HL-60 (cell line): ENCODE results near the gene NAV2.

ENCODE experiments used
- DNase-seq, 2 experiments: peaks; one replicate each; pipeline ENCODE4 v3.0.0-alpha.2; 2010 to 2020; ENCODE audit warnings: low read depth in 1 of 2, low spot score in 1 of 2
- H3K27ac ChIP-seq: fragments of 250-450 bp; sonication (Bioruptor Pico); replicated peaks from 2 replicates; pipeline ENCODE4 v1.5.1; 2020; ENCODE audit warnings: mild to moderate bottlenecking, moderate library complexity
- H3K27me3 ChIP-seq: fragments of 250-450 bp; sonication (Bioruptor Pico); 2 replicates; pipeline ENCODE4 v1.5.1; 2021; ENCODE audit warnings: mild to moderate bottlenecking, moderate library complexity; ENCODE audit not compliant: insufficient read depth, poor library complexity, severe bottlenecking
- H3K4me3 ChIP-seq: replicated peaks from 2 replicates; pipeline ENCODE4 v1.5.1; 2011; ENCODE audit warnings: mild to moderate bottlenecking, control low read depth, low read length; ENCODE audit not compliant: insufficient read depth
- GABPA ChIP-seq: IDR thresholded peaks from 2 replicates; pipeline ENCODE4 v1.6.1; 2012; ENCODE audit warnings: low read depth
- POLR2AphosphoS5 ChIP-seq: IDR thresholded peaks from 2 replicates; pipeline ENCODE4 v1.6.1; 2012; ENCODE audit warnings: low read depth
- SPI1 ChIP-seq: IDR thresholded peaks from 2 replicates; pipeline ENCODE4 v1.6.1; 2012; ENCODE audit warnings: low read depth, mild to moderate bottlenecking, borderline replicate concordance
- TF ChIP-seq, protein P1 (sequence below): IDR thresholded peaks from 2 replicates; pipeline ENCODE4 v1.6.1; 2012; ENCODE audit warnings: low read depth; ENCODE audit not compliant: insufficient replicate concordance
- TF ChIP-seq, protein P2 (sequence below): IDR thresholded peaks from one replicate; pipeline ENCODE4 v1.5.1; 2011; ENCODE audit warnings: low read length, control low read depth, inconsistent platforms; ENCODE audit not compliant: insufficient read depth

Gene NAV2

DNA sequence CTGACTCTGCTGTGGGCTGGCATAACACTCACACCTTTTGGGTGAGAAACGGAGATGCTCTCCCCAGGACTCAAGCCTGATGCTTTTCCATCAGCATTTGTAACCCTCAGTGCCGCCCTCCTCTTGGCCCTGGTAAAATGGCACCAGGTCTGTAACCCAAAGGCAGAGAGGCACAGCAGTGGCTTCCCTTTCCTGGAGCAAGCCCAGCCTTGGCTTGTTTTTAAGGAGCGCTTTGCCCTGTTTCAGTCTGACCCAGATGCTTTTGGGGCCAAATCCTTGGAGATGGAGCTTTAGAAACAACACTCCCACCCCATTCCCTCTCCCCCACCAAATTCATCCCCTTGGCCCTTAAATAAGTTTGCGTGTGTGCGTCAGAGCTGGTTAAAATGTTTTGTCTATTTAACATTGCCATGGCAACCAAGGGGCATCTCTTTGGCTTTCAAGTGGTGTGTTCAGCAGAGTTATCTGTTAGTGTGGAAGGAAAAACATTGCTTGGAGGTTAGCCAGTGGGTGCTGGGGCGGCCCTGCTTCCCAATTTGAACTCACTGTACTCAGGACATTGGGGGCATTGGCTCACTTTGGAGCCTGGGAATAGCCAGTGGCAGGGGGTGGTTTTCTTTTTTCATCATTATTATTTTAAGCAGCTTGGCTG lies 134.1 kb downstream of the NAV2 start:
- no peaks in the 10 kb centered on the region for H3K27me3 ChIP-seq
- no peak for TF ChIP-seq GABPA
- no peak for TF ChIP-seq SPI1
- TF ChIP-seq POLR2AphosphoS5: no peak
- TF ChIP-seq, protein P1, sequence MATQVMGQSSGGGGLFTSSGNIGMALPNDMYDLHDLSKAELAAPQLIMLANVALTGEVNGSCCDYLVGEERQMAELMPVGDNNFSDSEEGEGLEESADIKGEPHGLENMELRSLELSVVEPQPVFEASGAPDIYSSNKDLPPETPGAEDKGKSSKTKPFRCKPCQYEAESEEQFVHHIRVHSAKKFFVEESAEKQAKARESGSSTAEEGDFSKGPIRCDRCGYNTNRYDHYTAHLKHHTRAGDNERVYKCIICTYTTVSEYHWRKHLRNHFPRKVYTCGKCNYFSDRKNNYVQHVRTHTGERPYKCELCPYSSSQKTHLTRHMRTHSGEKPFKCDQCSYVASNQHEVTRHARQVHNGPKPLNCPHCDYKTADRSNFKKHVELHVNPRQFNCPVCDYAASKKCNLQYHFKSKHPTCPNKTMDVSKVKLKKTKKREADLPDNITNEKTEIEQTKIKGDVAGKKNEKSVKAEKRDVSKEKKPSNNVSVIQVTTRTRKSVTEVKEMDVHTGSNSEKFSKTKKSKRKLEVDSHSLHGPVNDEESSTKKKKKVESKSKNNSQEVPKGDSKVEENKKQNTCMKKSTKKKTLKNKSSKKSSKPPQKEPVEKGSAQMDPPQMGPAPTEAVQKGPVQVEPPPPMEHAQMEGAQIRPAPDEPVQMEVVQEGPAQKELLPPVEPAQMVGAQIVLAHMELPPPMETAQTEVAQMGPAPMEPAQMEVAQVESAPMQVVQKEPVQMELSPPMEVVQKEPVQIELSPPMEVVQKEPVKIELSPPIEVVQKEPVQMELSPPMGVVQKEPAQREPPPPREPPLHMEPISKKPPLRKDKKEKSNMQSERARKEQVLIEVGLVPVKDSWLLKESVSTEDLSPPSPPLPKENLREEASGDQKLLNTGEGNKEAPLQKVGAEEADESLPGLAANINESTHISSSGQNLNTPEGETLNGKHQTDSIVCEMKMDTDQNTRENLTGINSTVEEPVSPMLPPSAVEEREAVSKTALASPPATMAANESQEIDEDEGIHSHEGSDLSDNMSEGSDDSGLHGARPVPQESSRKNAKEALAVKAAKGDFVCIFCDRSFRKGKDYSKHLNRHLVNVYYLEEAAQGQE: no peak
- TF ChIP-seq, protein P2, sequence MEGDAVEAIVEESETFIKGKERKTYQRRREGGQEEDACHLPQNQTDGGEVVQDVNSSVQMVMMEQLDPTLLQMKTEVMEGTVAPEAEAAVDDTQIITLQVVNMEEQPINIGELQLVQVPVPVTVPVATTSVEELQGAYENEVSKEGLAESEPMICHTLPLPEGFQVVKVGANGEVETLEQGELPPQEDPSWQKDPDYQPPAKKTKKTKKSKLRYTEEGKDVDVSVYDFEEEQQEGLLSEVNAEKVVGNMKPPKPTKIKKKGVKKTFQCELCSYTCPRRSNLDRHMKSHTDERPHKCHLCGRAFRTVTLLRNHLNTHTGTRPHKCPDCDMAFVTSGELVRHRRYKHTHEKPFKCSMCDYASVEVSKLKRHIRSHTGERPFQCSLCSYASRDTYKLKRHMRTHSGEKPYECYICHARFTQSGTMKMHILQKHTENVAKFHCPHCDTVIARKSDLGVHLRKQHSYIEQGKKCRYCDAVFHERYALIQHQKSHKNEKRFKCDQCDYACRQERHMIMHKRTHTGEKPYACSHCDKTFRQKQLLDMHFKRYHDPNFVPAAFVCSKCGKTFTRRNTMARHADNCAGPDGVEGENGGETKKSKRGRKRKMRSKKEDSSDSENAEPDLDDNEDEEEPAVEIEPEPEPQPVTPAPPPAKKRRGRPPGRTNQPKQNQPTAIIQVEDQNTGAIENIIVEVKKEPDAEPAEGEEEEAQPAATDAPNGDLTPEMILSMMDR: no peak
- H3K4me3 ChIP-seq: no peak overlapping the region
- H3K27ac ChIP-seq: no peak overlapping the region
- no peak for DNase-seq

DNA sequence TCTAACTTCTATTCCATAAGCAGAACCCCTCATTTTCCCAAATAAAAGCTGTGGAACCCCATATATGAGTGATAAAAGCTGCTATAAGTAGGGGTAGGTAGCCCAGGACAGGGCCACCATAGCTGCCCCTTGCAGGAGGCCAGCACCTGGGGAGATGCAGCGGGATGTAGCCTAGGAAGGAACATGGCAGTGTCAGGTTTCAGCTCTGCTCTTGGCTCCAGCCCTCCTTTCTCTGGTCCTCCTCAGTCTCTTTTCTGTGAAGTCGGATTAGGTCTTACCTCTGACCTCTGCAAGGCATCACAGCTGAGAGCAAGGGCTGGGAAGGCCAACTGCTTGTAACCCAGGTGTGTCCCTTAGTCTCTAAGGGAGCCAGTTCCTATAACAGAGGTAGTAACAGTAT lies 135.6 kb downstream of the NAV2 start:
- DNase-seq: no peak
- H3K27me3 ChIP-seq: no peaks in the 10 kb centered on the region
- TF ChIP-seq POLR2AphosphoS5 (no peak), GABPA (no peak)
- TF ChIP-seq, protein P2: no peak
- H3K27ac ChIP-seq: no peak overlapping the region
- no peak overlapping the region for H3K4me3 ChIP-seq

DNA sequence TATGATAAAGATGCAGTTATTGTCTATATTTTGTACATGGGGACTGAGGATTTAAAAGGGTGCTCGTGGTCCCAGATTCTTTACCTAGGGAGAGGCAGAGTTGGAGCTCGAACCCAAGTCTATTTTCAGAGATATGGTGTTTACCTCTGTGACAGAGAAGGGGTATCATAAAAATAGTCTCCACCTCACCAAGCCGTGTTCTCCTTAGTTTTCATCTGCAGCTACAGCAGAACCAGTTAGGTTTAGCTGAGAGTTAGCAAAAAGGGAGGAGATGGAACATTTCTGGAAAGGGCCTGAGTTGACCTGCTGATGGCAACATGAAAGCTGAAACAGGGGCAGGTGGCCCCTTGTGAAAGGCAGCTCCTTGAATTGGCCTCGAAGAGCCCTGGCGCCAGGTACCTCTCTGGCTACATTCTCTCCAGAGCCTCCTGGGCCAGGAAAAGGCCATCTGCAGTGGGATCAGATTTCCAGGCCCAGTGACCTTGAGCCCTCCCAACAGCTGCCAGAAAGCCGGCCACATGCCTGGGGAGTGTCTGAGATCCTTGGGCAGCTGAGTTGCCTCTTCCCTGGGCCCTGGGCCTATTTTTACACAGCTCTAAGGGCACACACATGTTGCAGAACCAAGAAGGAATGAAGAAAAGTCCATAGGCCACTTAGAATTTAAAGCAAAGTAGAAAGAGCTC lies 136.6 kb downstream of the NAV2 start:
- no peak for DNase-seq
- Histone ChIP-seq H3K27ac (no peak overlapping the region), H3K4me3 (no peak overlapping the region), H3K27me3 (no peaks in the 10 kb centered on the region)
- TF ChIP-seq GABPA: no peak
- TF ChIP-seq SPI1: no peak
- TF ChIP-seq, protein P2: no peak
- TF ChIP-seq, protein P1: no peak
- no peak for TF ChIP-seq POLR2AphosphoS5
